HL-60 (cell line): ENCODE data around the gene ARHGAP24.

Experiments used
- CTCF ChIP-seq: IDR thresholded peaks from one replicate; pipeline ENCODE4 v1.5.1; 2011; ENCODE audit warnings: low read length, control low read depth, inconsistent platforms; ENCODE audit not compliant: insufficient read depth
- POLR2AphosphoS5 ChIP-seq: IDR thresholded peaks from 2 replicates; pipeline ENCODE4 v1.6.1; 2012; ENCODE audit warnings: low read depth
- REST ChIP-seq: IDR thresholded peaks from 2 replicates; pipeline ENCODE4 v1.6.1; 2012; ENCODE audit warnings: low read depth; ENCODE audit not compliant: insufficient replicate concordance
- SPI1 ChIP-seq: IDR thresholded peaks from 2 replicates; pipeline ENCODE4 v1.6.1; 2012; ENCODE audit warnings: low read depth, mild to moderate bottlenecking, borderline replicate concordance

- TF ChIP-seq REST (no peak), CTCF (no peak), POLR2AphosphoS5 (no peak), SPI1 (no peak)
Observed at GRCh38 chr4:85831647-85832046, 356.7 kb downstream of the ARHGAP24 start.
